Measurements from ENCODE around the gene AGPAT1. TPM values are rescaled to one million over a fixed set of nuclear protein-coding genes. Genes with fewer than 3 reads are reported as not detected.

The AGPAT1 gene
- total and polyA plus RNA-seq, 2 of the 13 experiments (the other 11 are each of a cell fraction or from before 2014, with no cell fraction given): 51.3 to 139 TPM

- TF ChIP-seq PAX8 (CRISPR knock-in tag; IDR thresholded peaks at IDR 0.05; ENCODE audit: borderline replicate concordance) (no peak), HOMEZ (CRISPR knock-in tag; IDR thresholded peaks at IDR 0.05; ENCODE audit: low read depth) (no peak), ZNF468 (CRISPR knock-in tag; IDR thresholded peaks at IDR 0.05) (no peak), SMC3 (IDR thresholded peaks at IDR 0.05; ENCODE audit: low read length) (no peak), ZNF572 (CRISPR knock-in tag; IDR thresholded peaks at IDR 0.05) (0 out of 2 replicates have a peak, but pooled peaks have one; percentile 88), ZNF333 (CRISPR knock-in tag; IDR thresholded peaks at IDR 0.05; ENCODE audit: borderline replicate concordance) (0 out of 2 replicates have a peak, but pooled peaks have one; percentile 90), ZNF543 (CRISPR knock-in tag; IDR thresholded peaks at IDR 0.05) (0 out of 2 replicates have a peak, but pooled peaks have one; percentile 58), THRA (CRISPR knock-in tag; IDR thresholded peaks at IDR 0.05; ENCODE audit: borderline replicate concordance) (no peak), ZNF792 (CRISPR knock-in tag; IDR thresholded peaks at IDR 0.05) (no peak; the same call in 1 of the 2 replicates), ZFAT (CRISPR knock-in tag; conservative IDR thresholded peaks at IDR 0.05) (no peak), PHF5A (CRISPR knock-in tag; IDR thresholded peaks at IDR 0.05; ENCODE audit: low read depth, unreplicated experiment) (no peak), MYPOP (CRISPR knock-in tag; IDR thresholded peaks at IDR 0.05) (0 out of 2 replicates have a peak, but pooled peaks have one; percentile 54), ZNF546 (CRISPR knock-in tag; conservative IDR thresholded peaks at IDR 0.05) (no peak), ZIK1 (CRISPR knock-in tag; IDR thresholded peaks at IDR 0.05; ENCODE audit: borderline replicate concordance, low read depth) (no peak), ERF (CRISPR knock-in tag; IDR thresholded peaks at IDR 0.05) (peak; percentile 56; the same call in 1 of the 2 replicates), ZMYM4 (CRISPR knock-in tag; IDR thresholded peaks at IDR 0.05) (peak; percentile 66), ATF2 (CRISPR knock-in tag; IDR thresholded peaks at IDR 0.05) (no peak; the same call in 1 of the 2 replicates), LRRFIP1 (CRISPR knock-in tag; conservative IDR thresholded peaks at IDR 0.05) (no peak), SP2 (CRISPR knock-in tag; IDR thresholded peaks at IDR 0.05) (peak; percentile 90), NFKB2 (CRISPR knock-in tag; IDR thresholded peaks at IDR 0.05; ENCODE audit: borderline replicate concordance) (no peak; the same call in 1 of the 2 replicates)
Observed at GRCh38 chr6:32127717-32128592, 47.9 kb downstream of the AGPAT1 start, which contains the start of gene ATF6B (continued).
